Activated CD8-positive, alpha-beta memory T cell treated with anti-CD3 and anti-CD28 coated beads, Interleukin-2, amount 50 U/mL, for 48 hours (primary cell): ENCODE data around the gene DIABLO.
"Not testable (repeated sequence)": the region's sequence is repeated elsewhere in the genome, so short reads cannot be mapped to it uniquely, and the experiment has no call there.

ENCODE experiments used
- DNase-seq: peaks from one replicate; pipeline ENCODE4 v3.0.0-alpha.2; 2020

The DIABLO gene

DNA sequence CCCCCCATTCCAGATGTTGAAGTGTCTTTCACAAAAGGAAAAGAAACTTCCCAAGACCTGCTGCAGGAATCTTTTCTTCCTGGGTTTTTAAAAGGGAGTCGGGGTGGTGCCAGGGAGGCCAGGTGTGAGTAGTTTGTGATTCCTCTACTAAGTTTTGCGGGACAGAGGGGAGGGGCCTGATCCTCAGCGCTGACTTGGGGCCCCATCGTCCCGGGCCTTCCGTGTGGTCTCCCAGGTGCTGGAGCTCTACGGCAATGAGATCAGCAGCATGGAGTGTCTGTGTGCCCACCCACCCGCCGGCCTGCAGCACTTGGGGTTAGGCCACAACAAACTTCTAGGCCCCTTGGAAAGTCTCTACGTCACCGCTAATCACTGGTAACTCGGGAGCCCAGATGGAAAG lies 38.4 kb downstream of the DIABLO start:
- DNase-seq, result no peak

DNA sequence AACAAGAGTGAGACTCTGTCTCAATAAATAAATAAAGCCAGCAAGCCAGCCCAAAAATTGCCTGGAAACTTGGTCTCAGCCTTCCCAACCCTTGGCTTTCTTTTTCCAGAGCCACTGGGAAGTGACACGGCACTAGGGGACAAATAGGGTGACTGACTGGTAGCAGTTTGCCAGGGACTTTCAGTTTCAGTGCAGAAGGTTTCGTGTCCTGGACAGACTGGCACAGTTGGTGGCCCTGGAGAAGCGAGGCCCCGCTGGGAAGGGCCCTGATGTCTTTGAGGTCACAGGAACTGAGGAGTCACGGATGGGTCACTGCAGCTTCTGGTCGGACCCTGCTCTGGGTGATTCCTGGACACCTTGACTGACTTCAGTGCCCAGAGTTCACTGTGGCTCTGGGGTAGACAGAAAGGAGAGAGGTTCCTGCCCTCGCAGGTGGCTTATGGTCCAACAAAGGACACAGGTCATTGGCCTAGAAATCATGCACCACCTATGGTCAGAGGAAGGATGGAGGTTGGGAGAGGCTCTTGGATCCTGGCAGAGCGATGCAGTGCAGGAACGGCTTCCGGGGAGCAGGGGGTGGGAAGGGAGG lies 40.3 kb downstream of the DIABLO start:
- no peak for DNase-seq

DNA sequence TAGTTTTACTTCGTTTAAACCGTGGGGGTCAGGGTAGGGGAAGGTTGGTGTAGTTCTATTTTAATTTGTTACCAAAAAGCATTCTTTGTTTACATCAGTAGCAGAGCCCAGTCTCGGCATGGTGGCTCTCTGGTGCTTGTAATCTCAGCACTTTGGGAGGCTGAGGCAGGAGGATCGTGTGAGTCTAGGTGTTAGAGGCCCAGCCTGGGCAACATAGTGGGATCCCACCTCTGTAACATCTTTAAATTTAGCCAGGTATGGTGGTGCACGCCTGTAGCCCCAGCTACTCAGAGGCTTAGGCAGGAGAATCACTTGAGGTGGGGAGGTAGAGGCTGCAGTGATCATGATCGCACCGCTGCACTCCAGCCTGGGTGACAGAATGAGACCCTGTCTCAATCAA lies 40.8 kb downstream of the DIABLO start:
- DNase-seq, result no peak

DNA sequence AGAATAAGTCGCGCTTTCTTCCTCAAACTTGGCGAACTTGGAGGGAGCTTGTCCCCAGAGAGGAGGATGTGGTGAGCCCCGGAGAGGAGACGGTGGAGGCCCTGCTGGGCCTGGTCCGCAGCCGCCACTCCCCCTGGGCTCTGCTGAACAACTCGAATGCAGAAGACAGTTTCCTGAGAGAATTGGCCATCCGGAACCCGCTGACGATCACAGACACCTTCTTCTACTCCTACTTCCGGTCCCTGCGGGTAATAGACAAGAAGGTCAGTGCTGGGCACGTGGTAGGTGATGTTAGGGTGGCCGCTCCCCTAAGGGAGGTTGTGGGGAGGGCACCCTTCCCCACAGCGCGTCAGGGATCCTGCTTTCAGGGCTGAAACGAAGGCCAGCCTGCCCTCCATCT lies 41.3 kb downstream of the DIABLO start:
- no peak for DNase-seq

DNA sequence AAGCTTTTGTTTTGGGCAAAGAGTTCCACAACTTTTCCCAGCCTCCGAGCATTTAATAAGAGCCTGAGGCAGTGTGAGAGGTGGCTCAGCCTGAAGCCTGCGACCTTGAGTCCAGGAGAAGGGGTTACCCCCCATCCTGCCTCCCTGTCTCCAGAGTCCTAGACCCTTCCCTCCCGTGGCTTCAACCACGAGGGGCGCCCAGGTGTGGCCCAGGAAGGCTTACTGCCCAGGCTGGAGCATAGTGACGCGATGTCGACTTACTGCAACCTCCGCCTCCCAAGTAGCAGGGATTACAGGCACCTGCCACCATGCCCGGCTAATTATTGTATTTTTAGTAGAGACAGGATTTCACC lies 42.3 kb downstream of the DIABLO start:
- DNase-seq, result no peak

DNA sequence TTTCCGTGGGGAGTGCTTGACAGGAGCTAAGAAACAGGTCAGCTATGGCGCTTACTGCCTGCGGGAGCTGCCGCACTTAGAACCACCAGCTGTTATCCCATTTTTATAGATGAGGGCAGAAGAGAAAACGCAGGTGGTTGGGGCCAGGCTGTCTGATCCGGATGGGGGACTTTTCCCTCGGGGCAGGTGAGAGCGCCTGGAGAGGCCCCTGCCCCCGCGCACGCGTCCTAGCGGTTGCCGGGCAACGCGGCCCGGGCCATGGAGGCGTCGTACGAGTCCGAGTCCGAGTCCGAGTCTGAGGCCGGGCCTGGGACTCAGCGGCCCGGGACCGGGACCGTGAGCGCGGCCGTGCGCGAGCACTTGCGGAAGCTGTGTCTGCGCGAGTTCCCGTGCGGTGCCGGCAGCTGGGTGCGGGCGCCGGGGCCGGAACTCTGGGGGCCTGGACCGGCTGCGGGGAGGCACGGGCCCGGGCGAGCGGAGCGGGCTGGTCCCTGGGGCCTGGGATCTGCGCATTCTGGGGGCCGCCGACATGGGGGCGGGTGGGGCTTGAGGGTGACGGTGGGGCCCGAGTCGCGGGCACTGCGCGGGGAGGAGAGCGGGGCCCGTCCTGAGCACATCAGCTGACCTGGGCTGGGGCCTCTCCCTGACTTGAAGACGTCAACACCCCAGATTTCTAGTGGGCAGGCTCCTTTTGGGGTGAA lies 42.8 kb downstream of the DIABLO start, which contains the start of gene LRRC43:
Gene LRRC43 (plus strand): TSS at position 237 of the 701 bp plus-strand sequence. CDS start 22 bp downstream, at position 259.
- peak; percentile 72 for DNase-seq

DNA sequence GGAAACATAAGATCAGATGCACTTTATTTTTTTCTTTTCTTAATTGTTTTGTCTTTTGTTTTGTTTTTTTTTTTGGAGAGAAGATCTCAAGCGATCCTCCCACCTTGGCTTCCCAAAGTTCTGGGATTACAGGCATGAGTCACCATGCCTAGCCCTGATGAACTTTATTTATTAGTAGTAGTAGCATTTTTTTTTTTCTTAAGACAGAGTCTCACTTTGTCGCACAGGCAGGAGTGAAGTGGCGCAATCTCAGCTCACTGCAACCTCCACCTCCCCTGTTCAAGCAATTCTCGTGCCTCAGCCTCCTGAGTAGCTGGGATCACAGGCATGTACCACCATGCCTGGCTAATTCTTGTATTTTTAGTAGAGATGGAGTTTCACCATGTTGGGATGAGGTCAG lies 49.4 kb downstream of the DIABLO start:
- not testable (repeated sequence) for DNase-seq

DNA sequence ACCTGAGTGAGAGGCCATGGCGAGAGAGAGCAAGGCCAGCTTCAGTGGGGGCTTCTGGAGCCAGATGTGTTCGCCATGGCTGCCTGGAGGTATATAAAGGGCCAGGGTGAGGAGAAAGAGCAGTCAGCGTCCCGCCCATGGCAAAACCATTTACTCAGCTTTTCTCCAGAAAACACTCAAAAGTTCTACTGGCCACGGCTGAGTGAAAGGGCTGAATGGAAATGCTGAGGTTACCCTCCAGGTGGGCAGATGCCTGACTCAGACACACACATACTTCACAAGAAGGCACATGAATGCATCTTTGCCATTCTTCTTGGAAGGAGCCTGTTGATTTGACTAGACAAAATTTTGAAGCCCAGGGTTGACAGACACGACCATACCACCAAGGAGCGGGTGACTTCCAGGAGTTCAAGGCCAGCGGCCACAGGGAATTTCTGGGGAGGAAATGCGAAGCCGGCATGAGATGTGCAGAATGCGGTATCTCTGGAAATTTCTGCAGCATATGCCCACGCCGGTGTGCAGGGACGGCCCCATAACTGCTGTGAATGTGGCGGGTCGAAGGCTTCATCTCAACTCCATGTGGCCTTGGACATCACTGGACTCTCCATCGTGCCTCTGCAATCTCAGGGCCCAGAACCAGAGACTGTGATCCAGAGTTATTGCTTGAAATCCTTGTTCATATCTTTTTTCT lies 51.6 kb downstream of the DIABLO start, which contains the start of gene IL31:
Gene IL31 (minus strand): TSS at position 67 of the 691 bp plus-strand sequence. CDS start 49 bp downstream, at position 18.
- peak; percentile 67 for DNase-seq

DNA sequence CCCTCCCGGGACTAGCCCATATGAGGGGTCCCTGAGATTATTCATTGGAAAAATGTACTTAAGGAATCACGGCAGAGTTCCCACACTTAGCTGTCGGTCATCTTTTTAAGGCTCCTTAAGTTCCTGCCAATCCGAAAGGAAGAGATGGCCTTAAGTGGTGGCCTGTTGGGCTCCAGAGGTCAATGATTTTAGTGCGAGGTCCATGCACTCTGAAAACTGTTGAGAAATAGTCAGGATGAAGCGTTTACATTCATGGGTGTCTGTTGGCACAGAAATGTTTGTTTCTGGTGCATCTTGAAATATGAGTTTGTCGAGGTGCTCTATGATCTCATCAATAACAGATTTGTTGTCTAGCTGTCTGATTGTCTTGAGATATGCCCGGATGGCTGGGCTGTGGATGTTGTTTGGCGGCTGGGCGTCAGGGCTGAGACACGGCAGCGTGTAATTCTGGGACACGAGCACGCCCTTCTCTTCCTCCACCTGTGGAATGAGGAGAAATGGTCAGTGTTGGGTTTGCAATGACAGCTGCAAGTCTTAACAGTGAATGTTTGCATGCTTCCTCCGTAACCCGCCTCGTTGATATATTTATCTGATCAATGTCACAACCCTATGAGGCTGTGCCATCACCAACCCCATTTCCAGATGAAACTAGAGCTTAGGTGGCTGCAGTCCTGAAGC lies 53.5 kb downstream of the DIABLO start:
- no peak for DNase-seq

DNA sequence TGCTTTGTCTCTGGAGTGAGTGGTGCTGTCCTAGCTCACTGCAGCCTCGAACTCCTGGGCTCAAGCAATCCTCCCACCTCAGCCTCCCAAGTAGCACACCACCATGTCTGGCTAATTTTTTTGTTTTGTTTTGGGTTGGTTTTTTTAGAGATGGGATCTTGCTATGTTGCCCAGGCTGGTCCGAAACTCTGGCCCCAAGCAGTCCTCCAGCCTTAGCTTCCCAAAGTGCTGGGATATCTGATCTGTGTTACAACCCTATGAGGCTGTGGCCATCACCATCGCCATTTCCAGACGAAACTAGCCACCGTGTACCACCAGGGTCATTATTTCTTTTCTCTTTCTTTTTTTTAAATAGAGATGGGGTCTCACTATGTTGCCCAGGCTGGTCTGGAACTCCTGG lies 54.5 kb downstream of the DIABLO start:
- no peak for DNase-seq

DNA sequence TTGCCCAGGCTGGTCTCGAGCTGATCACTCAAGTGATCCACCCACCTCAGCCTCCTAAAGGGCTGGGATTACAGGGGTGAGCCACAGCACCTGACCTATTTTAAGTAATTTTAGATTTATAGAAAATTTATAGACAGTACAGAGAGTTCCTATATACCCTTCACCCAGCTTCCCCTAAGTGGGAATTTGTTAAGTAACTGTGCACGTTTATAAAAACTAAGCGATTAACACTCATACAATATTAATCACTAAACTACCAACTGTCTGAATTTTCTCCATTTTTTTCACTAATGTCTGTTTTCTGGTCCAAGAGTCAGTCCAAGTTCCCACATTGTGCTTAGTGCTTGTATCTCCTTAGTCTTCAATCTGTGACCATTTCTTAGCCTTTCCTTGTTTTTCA lies 57.4 kb downstream of the DIABLO start:
- DNase-seq, result no peak

DNA sequence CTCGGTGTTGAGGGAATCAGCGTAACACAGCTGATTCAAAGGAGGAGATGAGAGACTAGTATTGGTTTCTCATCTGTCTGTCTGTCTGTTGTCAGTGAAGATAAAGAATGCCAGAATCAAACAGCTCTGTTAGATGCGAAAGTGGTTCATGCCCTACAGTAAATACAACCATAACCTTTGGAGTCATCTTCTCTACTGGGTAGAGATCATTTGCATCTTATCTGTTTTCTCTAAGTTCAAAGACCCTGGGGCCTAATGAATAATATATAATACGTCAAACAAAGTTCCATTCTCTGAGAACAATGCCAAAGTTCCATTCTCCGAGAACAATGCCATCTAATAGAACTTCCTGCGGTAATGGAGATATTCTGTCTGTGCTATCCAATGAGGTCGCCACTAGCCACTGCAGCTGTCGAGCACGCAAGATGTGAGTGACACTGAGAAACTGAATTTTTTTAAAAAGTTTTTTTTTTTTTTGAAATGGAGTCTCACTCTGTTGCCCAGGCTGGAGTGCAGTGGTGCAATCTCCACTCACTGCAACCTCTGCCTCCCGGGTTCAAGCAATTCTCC lies 58.4 kb downstream of the DIABLO start:
- no peak for DNase-seq

DNA sequence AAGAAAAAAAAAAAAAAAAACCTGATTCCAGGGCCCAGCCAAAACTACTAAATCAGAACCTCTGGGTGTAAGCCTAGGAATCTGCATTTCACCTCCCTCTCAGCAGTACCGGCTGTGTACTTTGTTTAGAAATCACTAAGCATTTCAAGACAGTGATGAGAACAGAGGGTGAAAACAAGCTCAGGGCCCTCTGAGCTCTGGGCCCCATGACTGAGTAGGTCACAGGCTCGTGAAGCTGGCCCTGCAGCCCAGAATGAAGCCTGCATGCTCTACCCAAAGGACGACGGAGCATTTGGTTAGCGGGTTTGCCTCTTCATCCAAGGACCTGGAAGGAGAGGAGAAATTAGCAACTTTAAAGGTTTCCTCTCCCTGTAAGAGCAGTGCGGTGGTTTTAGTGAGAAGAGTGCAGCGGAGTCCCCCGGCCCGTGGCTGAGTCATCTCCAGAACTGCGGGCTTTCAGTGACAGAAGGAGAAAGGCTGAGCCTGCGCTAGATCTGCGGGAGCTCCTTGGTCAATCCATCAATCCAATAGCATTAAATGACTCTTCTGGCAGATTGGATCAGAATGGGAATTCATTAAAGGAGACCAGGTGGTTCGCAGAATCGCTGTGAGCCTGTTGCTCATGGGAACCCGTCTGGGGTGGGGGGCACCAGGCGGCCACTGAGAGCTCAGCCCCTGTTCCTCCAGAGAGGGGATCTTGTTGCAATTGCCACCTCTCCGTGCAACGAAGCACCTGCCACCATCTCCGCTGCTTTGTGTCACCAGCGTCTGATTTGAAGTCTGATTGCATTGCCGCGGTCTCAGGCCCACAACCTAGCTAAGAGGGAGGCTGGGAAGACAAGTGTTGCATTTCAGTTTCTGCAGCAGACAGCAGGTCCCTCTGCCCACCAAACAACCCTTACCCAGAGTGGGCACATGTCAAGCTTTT lies 59.2 kb downstream of the DIABLO start:
- DNase-seq, result peak; percentile 82

DNA sequence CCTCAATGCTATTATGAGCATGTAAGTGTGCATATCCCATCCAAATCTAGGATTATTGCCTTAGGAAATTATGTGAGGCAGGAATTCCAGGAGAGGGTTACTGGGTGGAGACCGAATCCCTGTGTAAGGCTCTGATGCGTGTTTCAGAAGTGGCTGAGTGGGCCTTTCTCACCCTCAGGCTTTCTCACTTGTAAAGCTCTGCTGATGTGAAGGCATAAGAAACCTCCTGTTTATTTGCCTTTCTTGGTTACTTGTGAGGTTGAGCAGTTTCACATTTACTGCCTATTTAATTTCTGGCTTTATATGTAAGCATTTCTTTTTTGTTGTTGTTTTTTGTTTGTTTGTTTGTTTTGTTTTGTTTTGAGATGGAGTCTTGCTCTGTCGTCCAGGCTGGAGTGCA lies 62.9 kb downstream of the DIABLO start:
- no peak for DNase-seq

DNA sequence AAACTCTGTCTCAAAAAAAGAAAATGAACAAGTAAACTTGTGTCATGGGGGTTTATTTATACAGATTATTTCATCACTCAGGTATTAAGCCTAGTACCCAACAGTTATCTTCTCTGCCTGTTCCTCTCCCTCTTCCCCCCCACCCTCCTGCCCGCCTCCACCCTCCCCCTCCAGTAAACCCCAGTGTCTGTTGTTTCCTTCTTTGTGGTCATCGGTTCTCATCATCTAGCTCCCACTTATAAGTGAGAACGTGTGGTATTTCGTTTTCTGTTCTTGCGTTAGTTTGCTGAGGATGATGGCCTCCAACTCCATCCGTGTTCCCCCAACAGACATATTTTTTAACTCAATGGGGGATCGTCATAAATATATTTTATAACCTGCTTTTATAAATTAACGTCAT lies 64.2 kb downstream of the DIABLO start:
- DNase-seq, result no peak

DNA sequence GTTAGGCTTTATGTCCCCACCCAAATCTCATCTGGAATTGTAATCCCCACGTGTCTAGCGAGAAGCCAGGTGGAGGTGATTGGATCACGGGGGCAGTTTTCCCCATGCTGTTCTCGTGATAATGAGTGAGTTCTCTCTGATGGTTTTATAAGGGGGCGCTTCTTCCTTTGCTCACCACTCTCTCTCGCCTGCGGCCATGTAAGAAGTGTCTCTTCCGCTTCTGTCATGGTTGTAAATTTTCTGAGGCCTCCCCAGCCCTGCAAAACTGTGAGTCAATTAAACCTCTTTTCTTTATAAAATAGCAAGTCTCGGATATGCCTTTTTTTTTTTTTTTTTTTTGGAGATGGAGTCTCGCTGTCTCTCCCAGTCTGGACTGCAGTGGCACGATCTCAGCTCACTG lies 65.1 kb downstream of the DIABLO start:
- no peak for DNase-seq

DNA sequence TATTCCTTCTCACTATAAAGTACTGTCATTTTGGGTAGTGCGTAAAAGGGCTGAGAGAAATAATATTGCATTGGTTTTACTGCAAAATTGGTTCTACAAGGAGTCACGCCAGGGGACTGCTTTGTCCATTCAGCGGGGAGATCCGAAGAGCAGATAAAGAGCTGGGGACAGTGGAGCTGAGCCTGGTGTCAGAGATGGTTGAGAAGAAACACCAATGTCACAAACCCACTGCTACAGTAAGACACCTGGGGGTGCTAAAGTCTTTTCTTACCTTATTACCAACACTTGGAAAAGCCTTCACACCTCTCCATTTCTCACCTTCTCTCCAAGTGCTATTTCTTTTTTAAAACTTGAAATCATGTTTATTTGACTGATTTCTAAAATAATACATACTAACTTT lies 66.0 kb downstream of the DIABLO start:
- no peak for DNase-seq

DNA sequence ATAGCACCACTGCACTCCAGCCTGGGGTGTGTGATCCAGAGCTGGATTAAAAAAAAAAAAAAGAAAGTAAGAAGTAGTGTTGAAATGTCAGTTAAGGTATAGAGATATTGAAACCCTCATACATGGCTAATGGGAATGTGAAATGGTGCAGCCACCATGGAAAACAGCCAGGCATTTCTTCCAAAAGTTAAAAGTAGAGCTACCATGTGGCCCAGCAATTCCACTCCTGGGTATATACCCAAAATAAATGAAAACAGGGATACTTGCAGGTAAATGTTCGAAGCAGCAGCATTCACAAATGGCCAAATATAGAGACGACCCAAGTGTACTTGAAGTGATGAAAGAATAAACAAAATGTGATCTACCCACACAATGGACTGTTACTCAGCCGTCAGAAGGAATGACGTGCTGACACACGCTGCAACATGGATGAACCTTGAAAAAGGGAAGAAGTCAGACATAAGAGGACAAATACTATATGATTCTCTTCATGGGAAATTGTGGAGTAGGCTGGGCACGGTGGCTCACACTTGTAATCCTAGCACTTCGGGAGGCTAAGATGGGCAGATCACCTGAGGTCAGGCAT lies 67.1 kb downstream of the DIABLO start:
- no peak for DNase-seq
